ENCODE data around the gene GOLGA8M. TPM values are rescaled to one million over a fixed set of nuclear protein-coding genes. Genes with fewer than 3 reads are reported as not detected.

The GOLGA8M gene
- total and polyA plus RNA-seq, 2 of the 8 experiments (the other 6 are each of a cell fraction or from before 2014, with no cell fraction given) = not detected

Small RNA genes within 50 kb of the gene (small RNA-seq; reads per million reads assigned to genes)
- not detected for gene RN7SL719P (ENCODE audit: insufficient read depth)

Other genes with a start within 250 kb of the GOLGA8M start
- not detected in 2 replicates for gene GOLGA8G, start 179.4 kb downstream of the GOLGA8M start, total RNA-seq (2021; fragmentation: NEBNext Ultra II Directional; extraction: Animal tissue kit (Norgen Biotek cat#: 25700))
- gene GOLGA8G, start 179.4 kb downstream of the GOLGA8M start, polyA plus RNA-seq (2011; rRNA removed) = not detected in 2 replicates
- not detected in 2 replicates for gene GOLGA6L25, start 158.9 kb downstream of the GOLGA8M start, total RNA-seq (2021; fragmentation: NEBNext Ultra II Directional; extraction: Animal tissue kit (Norgen Biotek cat#: 25700))
- gene GOLGA6L25, start 158.9 kb downstream of the GOLGA8M start, polyA plus RNA-seq (2011; rRNA removed) = not detected in 2 replicates
- gene GOLGA6L7, start 136.2 kb upstream of the GOLGA8M start, total RNA-seq (2021; fragmentation: NEBNext Ultra II Directional; extraction: Animal tissue kit (Norgen Biotek cat#: 25700)) = not detected in 2 replicates
- not detected in 2 replicates for gene GOLGA6L7, start 136.2 kb upstream of the GOLGA8M start, polyA plus RNA-seq (2011; rRNA removed)
- gene APBA2, start 173.6 kb upstream of the GOLGA8M start, total RNA-seq (2021; fragmentation: NEBNext Ultra II Directional; extraction: Animal tissue kit (Norgen Biotek cat#: 25700)) = 13.9 and 15.5 TPM in 2 replicates
- 19.0 and 20.4 TPM in 2 replicates for gene APBA2, start 173.6 kb upstream of the GOLGA8M start, polyA plus RNA-seq (2011; rRNA removed)

Data from H1 (cell line).